TTC549 (cell line): ENCODE measurements around the gene C17orf113.

ENCODE experiments used
- FAIRE-seq: peaks from 2 replicates; lab custom pipeline; 2012; peaks lifted over from hg19 to GRCh38; lab: Jason Lieb, UNC

C17orf113 gene

GRCh38 chr17:42072323-42073187, 22.2 kb upstream of the C17orf113 start:
- no peak for FAIRE-seq

GRCh38 chr17:42071810-42072209, 21.4 kb upstream of the C17orf113 start:
- FAIRE-seq = no peak

DNA sequence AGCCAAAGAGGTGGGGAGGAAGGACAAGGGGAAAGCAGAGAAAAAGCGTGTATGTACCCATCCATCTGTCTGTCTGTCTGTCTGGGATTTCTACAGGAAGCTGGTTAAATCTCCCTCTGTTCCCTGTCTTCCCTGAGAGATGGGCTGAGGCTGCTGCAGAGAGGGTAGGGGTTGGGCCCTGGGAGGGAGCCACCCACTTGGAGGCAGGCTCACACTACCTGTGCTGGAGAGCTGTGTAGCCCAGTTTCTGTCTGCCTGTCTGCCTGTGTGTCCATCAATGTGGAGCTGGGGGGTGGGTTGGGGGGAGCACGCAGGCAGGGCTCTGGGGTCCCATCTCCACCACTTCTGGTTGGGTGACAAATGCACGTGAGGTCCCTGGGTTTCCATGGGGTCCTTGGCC, 18.6 kb upstream of the C17orf113 start:
- no peak for FAIRE-seq

GRCh38 chr17:42067371-42068091, 17.1 kb upstream of the C17orf113 start:
- no peak for FAIRE-seq

DNA sequence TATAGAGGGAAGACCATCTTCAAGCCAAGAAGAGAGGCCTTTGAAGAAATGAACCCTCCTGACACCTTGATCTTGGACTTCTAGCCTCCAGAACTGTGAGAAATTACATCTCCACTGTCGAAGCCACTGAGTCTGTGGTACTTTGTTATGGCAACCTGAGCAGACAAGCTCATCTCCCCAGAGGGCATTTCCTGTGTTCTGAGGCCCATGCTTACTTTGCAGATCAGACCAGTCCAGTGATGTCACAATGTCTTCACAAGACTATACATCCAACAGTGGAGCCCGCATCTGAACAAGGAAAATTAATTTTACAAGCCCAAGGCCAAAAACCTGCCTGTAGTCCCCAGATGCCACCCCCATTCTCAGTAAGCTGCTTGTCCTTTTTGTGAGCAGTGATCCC, 14.8 kb upstream of the C17orf113 start:
- no peak for FAIRE-seq

- no peak for FAIRE-seq
Measured at GRCh38 chr17:42062681-42063080, 12.3 kb upstream of the C17orf113 start.

DNA sequence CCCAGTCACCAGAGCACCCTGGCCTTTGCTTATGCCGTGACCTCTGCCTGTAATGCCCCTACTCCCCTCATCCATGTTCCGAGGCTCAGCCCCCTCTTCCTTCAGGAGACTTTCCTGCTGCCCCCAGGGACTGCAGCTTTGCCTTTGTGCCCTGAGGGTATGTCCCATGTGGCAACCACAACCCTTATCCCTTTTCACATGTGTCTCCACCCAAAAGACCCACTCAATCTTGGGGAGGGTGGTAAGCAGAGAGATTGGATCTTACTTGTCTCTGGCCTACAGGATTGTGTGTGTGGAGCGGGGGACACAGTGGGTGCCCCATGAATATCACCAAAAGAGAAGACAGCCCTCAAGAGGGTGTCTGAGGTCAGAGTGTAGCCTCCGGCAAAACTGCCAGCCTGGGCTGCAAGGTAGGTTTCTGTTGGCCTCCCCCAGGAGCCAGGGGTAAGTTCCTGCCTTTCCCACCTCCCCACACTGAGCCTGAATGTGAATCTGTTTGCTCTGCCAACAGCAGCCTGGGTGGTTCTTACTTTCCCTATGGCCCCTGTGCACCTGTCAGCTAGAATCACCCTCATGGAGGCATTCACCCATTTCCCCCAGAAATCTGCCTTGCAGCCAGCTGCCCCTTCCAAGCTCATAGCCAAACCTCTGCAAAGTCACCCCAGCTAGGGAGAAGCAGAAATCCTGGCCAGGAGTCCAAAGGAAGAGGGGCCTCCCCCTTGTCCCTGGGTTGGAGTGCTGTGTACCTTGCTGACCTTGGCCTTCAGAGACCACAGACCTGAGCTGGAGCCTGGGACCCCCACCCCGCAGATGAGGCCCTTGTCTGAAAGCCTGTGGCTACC, 11.5 kb upstream of the C17orf113 start:
- no peak for FAIRE-seq

DNA sequence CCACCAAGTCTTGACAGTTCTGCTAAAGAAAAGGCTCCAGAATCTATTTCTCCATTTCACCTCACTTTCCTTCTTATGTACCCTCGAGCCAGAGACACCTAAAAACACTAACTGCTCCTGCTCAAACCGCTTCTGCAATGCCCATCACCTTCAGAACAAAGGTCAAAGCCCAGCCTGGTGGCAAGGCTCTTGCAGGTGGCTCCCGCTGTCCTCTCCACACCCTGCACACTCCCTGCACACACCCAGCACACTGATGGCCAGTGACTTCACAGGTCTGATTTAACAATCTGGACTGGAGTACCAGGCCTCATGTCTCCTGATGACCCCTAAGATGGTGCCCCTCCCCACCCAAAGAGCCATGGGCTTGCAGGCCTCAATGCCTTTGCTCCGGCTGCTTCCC, 9.8 kb upstream of the C17orf113 start:
- no peak for FAIRE-seq

GRCh38 chr17:42059815-42060214, 9.4 kb upstream of the C17orf113 start:
- no peak for FAIRE-seq

DNA sequence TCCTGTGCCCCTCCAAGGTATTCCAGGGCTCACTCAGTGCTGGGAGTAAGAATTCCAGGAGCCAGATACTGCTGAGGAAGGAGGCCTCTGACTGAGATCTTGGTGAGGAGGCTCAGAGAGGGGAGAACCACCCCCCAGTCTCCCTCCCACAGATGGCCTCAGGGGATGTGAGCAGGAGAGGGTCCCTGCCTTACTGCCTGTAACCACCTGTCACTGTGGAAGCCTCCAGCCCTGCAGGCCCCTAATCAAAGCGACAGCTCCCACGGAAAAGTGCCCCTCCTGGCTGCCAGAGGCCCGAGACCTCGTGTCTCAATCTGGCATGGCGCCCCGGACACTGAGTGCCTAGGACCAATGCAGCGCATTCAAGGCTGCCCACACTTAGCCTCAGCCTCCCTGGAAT, 7.7 kb upstream of the C17orf113 start:
- no peak for FAIRE-seq

DNA sequence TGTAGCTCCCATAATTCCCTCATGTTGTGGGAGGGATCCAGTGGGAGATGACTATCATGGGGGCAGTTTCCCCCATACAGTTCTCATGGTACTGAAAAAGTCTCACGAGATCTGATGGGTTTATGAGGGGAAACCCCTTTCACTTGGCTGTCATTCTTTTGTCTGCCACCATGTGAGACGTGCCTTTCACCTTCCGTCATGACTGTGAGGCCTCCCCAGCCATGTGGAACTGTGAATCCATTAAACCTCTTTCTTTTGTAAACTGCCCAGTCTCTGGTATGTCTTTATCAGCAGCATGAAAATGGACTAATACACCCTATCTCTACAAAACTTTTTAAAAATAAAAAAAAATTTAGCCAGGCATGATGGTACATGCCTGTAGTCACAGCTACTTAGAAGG, 6.2 kb upstream of the C17orf113 start:
- no peak for FAIRE-seq

DNA sequence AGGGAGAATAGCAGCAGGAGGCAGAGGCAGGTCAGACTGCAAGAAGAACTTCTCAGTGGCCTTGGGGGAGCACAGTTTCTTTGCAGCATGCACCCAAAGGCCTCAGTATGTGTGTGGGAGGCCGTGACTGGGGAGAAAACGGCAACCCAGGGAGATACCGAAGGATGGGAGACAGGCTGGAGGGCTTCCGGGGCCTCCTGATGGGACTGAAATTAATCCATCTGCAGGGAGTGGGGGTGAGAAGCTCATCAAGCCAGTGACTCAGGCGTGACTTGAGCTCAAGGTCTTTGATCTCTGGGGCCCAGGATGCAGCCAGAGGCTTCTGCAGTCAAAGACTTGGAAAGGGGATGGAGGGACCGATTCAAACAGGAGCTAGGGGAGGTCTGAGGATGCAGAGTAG, 5.1 kb upstream of the C17orf113 start:
- no peak for FAIRE-seq

- FAIRE-seq = no peak
Measured at GRCh38 chr17:42055027-42055426, 4.6 kb upstream of the C17orf113 start.

- FAIRE-seq = no peak
Measured at GRCh38 chr17:42053731-42054500, 3.5 kb upstream of the C17orf113 start.

DNA sequence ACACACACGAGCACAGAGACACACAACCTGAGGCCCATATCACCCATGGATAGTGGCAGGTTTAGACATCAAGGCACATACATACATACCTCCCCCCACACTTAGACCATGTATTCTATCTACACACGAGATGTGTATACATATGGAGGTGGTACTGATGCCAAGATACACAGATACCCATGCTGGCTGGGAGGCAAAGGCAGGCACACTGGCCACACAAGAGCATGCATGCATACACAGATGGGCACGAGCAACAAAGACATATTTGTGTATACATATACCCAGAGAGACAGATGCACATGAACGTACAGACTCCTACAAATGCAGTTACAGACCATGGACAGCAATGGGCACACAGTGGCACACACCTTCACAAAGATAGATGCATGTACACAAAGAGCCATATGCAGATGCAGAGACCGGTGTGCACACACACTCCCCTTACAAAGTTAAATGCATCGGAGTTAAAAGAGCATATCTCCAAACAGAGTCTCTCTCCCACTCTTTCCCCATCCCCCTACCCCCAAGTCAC, 2.0 kb upstream of the C17orf113 start:
- no peak for FAIRE-seq

DNA sequence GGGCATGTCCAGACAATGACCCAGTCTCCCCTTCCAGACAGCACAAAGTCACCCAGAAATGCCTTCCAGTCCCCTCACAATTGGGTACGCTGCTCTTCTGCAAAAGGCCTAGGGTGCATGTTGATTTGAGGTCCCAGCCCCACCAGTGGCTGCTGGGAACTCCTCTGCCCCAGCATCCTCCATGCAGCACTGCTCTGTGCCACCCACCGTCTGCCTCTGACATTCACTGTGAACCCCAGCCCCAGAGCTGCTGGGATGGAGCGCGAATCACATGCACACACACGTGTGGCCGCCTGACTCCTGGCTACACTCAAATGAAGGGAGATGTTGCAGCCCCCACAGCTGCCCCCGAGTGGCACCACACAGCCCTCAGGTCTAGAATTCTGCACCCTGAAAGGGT, 1.2 kb upstream of the C17orf113 start:
- FAIRE-seq = no peak

DNA sequence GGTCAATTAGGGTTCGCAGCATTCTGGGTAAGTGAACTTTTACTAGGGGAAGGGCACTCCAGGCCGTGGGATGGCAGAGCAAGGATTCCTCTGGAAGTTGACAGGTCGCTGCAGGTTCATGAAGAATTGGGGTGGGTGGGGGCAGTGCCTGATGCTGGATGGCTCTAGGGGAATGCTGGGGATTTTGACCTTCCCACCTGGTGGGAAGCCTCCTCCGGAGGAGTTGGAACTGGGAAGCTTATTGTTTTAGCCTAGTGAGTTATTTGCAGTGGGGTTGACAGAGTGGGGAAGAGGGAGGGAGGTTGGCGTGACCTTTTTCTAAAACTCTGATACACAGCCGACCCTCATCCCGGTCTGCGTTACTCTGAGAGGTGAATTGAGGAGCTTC, 606 bp upstream of the C17orf113 start:
- FAIRE-seq = no peak

- no peak for FAIRE-seq
Measured at GRCh38 chr17:42049834-42050392, 488 bp downstream of the C17orf113 start.

GRCh38 chr17:42047343-42047742, 3.1 kb downstream of the C17orf113 start:
- FAIRE-seq = no peak

- no peak for FAIRE-seq
Measured at GRCh38 chr17:42045719-42046118, 4.7 kb downstream of the C17orf113 start.

GRCh38 chr17:42042598-42043319, 7.6 kb downstream of the C17orf113 start:
- no peak for FAIRE-seq
